ENCODE data around the gene PLXNA4. TPM values are rescaled to one million over a fixed set of nuclear protein-coding genes. Genes with fewer than 3 reads are reported as not detected.

The PLXNA4 gene
- total RNA-seq, 1 experiment from 2014 or later = not detected

- RAD21 ChIA-PET (ENCODE audit: low non-redundant PET in 1 of 2, low total read pairs in 2 of 2, uncharacterized antibody in 2 of 2, unreplicated experiment in 2 of 2) = no interaction called here
- POLR2A ChIA-PET = no interaction called here
- no peaks in the 10 kb centered on the region for H3K9me2 ChIP-seq (ENCODE audit: insufficient read depth)
- no peaks in the 10 kb centered on the region for H3K9me3 ChIP-seq (ENCODE audit: control insufficient read depth in 1 of 2, insufficient read depth in 1 of 2, low read depth in 1 of 2, low read length in 2 of 2)
- H3K27ac ChIP-seq (ENCODE audit: low read depth, low read length) = no peak overlapping the region
- no TSS peak for BruUV-seq (replicated peaks)
- H3K4me3 ChIP-seq (replicated peaks in 1 of 2; ENCODE audit: low read depth in 1 of 2, low read length in 2 of 2) = no peak overlapping the region
- no peak for ATAC-seq
- no peaks in the 10 kb centered on the region for H3K79me2 ChIP-seq (ENCODE audit: insufficient read depth, low read length)
- peaks cover 18% of the 10 kb centered on the region for H3K27me3 ChIP-seq (ENCODE audit: insufficient read depth, low read length)
- TF ChIP-seq SP1 (IDR thresholded peaks at IDR 0.05; ENCODE audit: low read depth) (no peak), CBX3 (IDR thresholded peaks at IDR 0.05; ENCODE audit: low read depth) (no peak), REST (IDR thresholded peaks at IDR 0.05; ENCODE audit: low read depth) (no peak)
- no peaks in the 10 kb centered on the region for H3K4me1 ChIP-seq (ENCODE audit: control insufficient read depth in 1 of 2, insufficient read depth in 2 of 2, low read length in 2 of 2)
- no peaks in the 10 kb centered on the region for H4K20me1 ChIP-seq (ENCODE audit: insufficient read depth)
- intact Hi-C loops (cut with micrococcal nuclease) = loop anchor here (1.0 to 2.0 kb wide), 2 partner anchors 306 to 394 kb away; no protein-coding TSS in a partner anchor
- H3K9ac ChIP-seq (ENCODE audit: low read length) = no peak overlapping the region
- no peaks in the 10 kb centered on the region for H3K36me3 ChIP-seq (ENCODE audit: control insufficient read depth in 1 of 2, insufficient read depth in 2 of 2, low read length in 2 of 2)
- CTCF ChIA-PET = interaction anchor here (0.7 to 1.7 kb wide), 4 partner anchors 379 to 606 kb away, joined by 3 to 6 read pairs (median 4); no protein-coding TSS in a partner anchor
- DNase-seq (ENCODE audit: low read depth, low spot score) = no peak
- no peak overlapping the region for H3K4me2 ChIP-seq (ENCODE audit: low read length)
- H2AFZ ChIP-seq (ENCODE audit: low read depth, low read length, poor library complexity, severe bottlenecking) = no peak overlapping the region
These were observed 323.5 kb downstream of the PLXNA4 start for GRCh38 chr7:132252793-132253100.

GRCh38 chr7:132251327-132251659 is 325.0 kb downstream of the PLXNA4 start:
- no peak overlapping the region for H3K4me2 ChIP-seq (ENCODE audit: low read length)
- no peaks in the 10 kb centered on the region for H3K79me2 ChIP-seq (ENCODE audit: insufficient read depth, low read length)
- H4K20me1 ChIP-seq (ENCODE audit: insufficient read depth) = no peaks in the 10 kb centered on the region
- no TSS peak for BruUV-seq (replicated peaks)
- ATAC-seq = peak; percentile 29; the same call in 1 of the 2 replicates
- no peaks in the 10 kb centered on the region for H3K36me3 ChIP-seq (ENCODE audit: control insufficient read depth in 1 of 2, insufficient read depth in 2 of 2, low read length in 2 of 2)
- no peak for TF ChIP-seq FOSL1 (IDR thresholded peaks at IDR 0.05; ENCODE audit: low read depth)
- H2AFZ ChIP-seq (ENCODE audit: low read depth, low read length, poor library complexity, severe bottlenecking) = no peak overlapping the region
- H3K27me3 ChIP-seq (ENCODE audit: insufficient read depth, low read length) = peaks cover 17% of the 10 kb centered on the region
- intact Hi-C loops (cut with micrococcal nuclease) = no loop called here
- ChIA-PET CTCF (interaction anchor here (1.0 to 1.7 kb wide), 4 partner anchors 247 to 560 kb away, joined by 3 to 6 read pairs (median 5); no protein-coding TSS in a partner anchor), RAD21 (ENCODE audit: low non-redundant PET in 1 of 2, low total read pairs in 2 of 2, uncharacterized antibody in 2 of 2, unreplicated experiment in 2 of 2) (interaction anchor here in 1 of 2 experiments (0.9 to 1.1 kb wide), 2 partner anchors 306 to 392 kb away, joined by 3 read pairs; no protein-coding TSS in a partner anchor), POLR2A (interaction anchor here (0.7 kb wide), 1 partner anchor 419 kb away, joined by 3 read pairs; no protein-coding TSS in a partner anchor)
- no peaks in the 10 kb centered on the region for H3K9me2 ChIP-seq (ENCODE audit: insufficient read depth)
- no peak for DNase-seq (ENCODE audit: low read depth, low spot score)
- H3K9ac ChIP-seq (ENCODE audit: low read length) = no peak overlapping the region
- no peaks in the 10 kb centered on the region for H3K4me1 ChIP-seq (ENCODE audit: control insufficient read depth in 1 of 2, insufficient read depth in 2 of 2, low read length in 2 of 2)
- no peak overlapping the region for H3K4me3 ChIP-seq (replicated peaks in 1 of 2; ENCODE audit: low read depth in 1 of 2, low read length in 2 of 2)
- H3K9me3 ChIP-seq (ENCODE audit: control insufficient read depth in 1 of 2, insufficient read depth in 1 of 2, low read depth in 1 of 2, low read length in 2 of 2) = no peaks in the 10 kb centered on the region
- no peak overlapping the region for H3K27ac ChIP-seq (ENCODE audit: low read depth, low read length)
